HCT116 (cell line): Measurements from ENCODE around the gene ALK. TPM values are rescaled to one million over a fixed set of nuclear protein-coding genes. Genes with fewer than 3 reads are reported as not detected.

Experiments used
- ATAC-seq: fragments of 200-7000 bp; cut with Tn5 transposase; 2 replicates; pipeline ENCODE4 v1.9.1; 2020; ENCODE audit warnings: mild to moderate bottlenecking, moderate library complexity
- BruUV-seq: library from RNA; stranded (reverse); fragments of 400-500 nt; replicated peaks from 2 replicates; lab custom pipeline; 2021; lab: Mats Ljungman, UMichigan
- CTCF ChIA-PET: fragments of 300-600 bp; sonication (Branson Sonifier 250); formaldehyde crosslinking; loops from one replicate; lab custom pipeline; 2021; ENCODE audit warnings: antibody characterized with exemption; lab: Charles Lee
- POLR2A ChIA-PET: fragments of 300-600, 350-600 bp; sonication (Branson Sonifier 250); formaldehyde crosslinking; loops from one replicate; lab custom pipeline; 2021; ENCODE audit warnings: antibody characterized with exemption; lab: Charles Lee
- RAD21 ChIA-PET, 2 experiments: fragments of 300-600 bp; sonication (Branson Sonifier 250); formaldehyde crosslinking; loops; one replicate each; lab custom pipeline; 2023; ENCODE audit warnings: low total read pairs in 2 of 2; ENCODE audit not compliant: uncharacterized antibody in 2 of 2, unreplicated experiment in 2 of 2, low non-redundant PET in 1 of 2; lab: Charles Lee
- DNase-seq: peaks from one replicate; pipeline ENCODE4 v3.0.0-alpha.2; 2010; ENCODE audit warnings: low read depth, low spot score
- H2AFZ ChIP-seq: fragments of 200-600 bp; shearing (Covaris generic), sonication (generic); 2 replicates; pipeline ENCODE4 v1.6.1; 2017; ENCODE audit warnings: low read depth, mixed run types, mixed read lengths, antibody characterized with exemption, low read length; ENCODE audit not compliant: poor library complexity, severe bottlenecking
- H3K27ac ChIP-seq: 2 replicates; pipeline ENCODE4 v1.5.1; 2012; ENCODE audit warnings: low read depth, low read length
- H3K27me3 ChIP-seq: fragments of 200-600 bp; sonication (generic); 2 replicates; pipeline ENCODE4 v1.6.1; 2016; ENCODE audit warnings: mixed run types, low read length, mixed read lengths; ENCODE audit not compliant: insufficient read depth
- H3K36me3 ChIP-seq, 2 experiments: fragments of 200-500 bp in 1 of 2; fragments of 200-600 bp in 1 of 2; sonication (Bioruptor generic) in 1 of 2; sonication (generic) in 1 of 2; 2 replicates each; pipeline versions ENCODE4 v1.5.1 to v1.6.1; 2014 to 2016; ENCODE audit warnings: low read length in 2 of 2, inconsistent platforms in 1 of 2, mixed read lengths in 1 of 2, mixed run types in 1 of 2; ENCODE audit not compliant: insufficient read depth in 2 of 2, control insufficient read depth in 1 of 2
- H3K4me1 ChIP-seq, 2 experiments: fragments of 200-600 bp in 1 of 2; sonication (generic) in 1 of 2; 2 replicates each; pipeline versions ENCODE4 v1.5.1 to v1.6.1; 2012 to 2017; ENCODE audit warnings: low read length in 2 of 2, inconsistent platforms in 1 of 2, mild to moderate bottlenecking in 1 of 2, mixed read lengths in 1 of 2, mixed run types in 1 of 2, moderate library complexity in 1 of 2; ENCODE audit not compliant: insufficient read depth in 2 of 2, control insufficient read depth in 1 of 2
- H3K4me2 ChIP-seq: fragments of 200-600 bp; sonication (generic); 2 replicates; pipeline ENCODE4 v1.6.1; 2017; ENCODE audit warnings: mixed run types, low read length, mixed read lengths
- H3K4me3 ChIP-seq, 2 experiments: fragments of 200-600 bp in 1 of 2; sonication (generic) in 1 of 2; replicated peaks in 1 of 2; 2 replicates each; pipeline ENCODE4 v1.5.1; 2011 to 2016; ENCODE audit warnings: low read length in 2 of 2, control low read depth in 1 of 2, low read depth in 1 of 2, mild to moderate bottlenecking in 1 of 2, mixed read lengths in 1 of 2, mixed run types in 1 of 2
- H3K79me2 ChIP-seq: fragments of 200-600 bp; sonication (generic); 2 replicates; pipeline ENCODE4 v1.6.1; 2017; ENCODE audit warnings: mild to moderate bottlenecking, mixed run types, low read length, moderate library complexity, mixed read lengths; ENCODE audit not compliant: insufficient read depth
- H3K9ac ChIP-seq: fragments of 200-600 bp; sonication (generic); 2 replicates; pipeline ENCODE4 v1.6.1; 2016; ENCODE audit warnings: low read length, mixed read lengths
- H3K9me2 ChIP-seq: fragments of 200-600 bp; sonication (generic), shearing (Covaris generic); 2 replicates; pipeline ENCODE4 v1.6.1; 2017; ENCODE audit warnings: mixed run types, mild to moderate bottlenecking, moderate library complexity; ENCODE audit not compliant: insufficient read depth
- H3K9me3 ChIP-seq, 2 experiments: fragments of 200-500 bp in 1 of 2; fragments of 200-600 bp in 1 of 2; sonication (Bioruptor generic) in 1 of 2; sonication (generic) in 1 of 2; 2 replicates each; pipeline ENCODE4 v1.6.1; 2014 to 2017; ENCODE audit warnings: low read length in 2 of 2, mixed read lengths in 2 of 2, inconsistent platforms in 1 of 2, low read depth in 1 of 2, mild to moderate bottlenecking in 1 of 2, mixed run types in 1 of 2, moderate library complexity in 1 of 2; ENCODE audit not compliant: control insufficient read depth in 1 of 2, insufficient read depth in 1 of 2
- H4K20me1 ChIP-seq: fragments of 200-600 bp; sonication (generic), shearing (Covaris generic); 2 replicates; pipeline ENCODE4 v1.6.1; 2017; ENCODE audit warnings: mixed run types, mild to moderate bottlenecking, moderate library complexity; ENCODE audit not compliant: insufficient read depth
- EGR1 ChIP-seq: IDR thresholded peaks from 2 replicates; pipeline ENCODE4 v1.6.1; 2012; ENCODE audit warnings: low read depth
- ELF1 ChIP-seq: IDR thresholded peaks from 2 replicates; pipeline ENCODE4 v1.6.1; 2012; ENCODE audit warnings: low read depth, borderline replicate concordance
- EZH2phosphoT487 ChIP-seq: fragments of 200-600 bp; IDR thresholded peaks from 2 replicates; pipeline ENCODE4 v1.6.1; 2018; ENCODE audit warnings: antibody characterized with exemption, borderline replicate concordance
- FOSL1 ChIP-seq: IDR thresholded peaks from 2 replicates; pipeline ENCODE4 v1.6.1; 2012; ENCODE audit warnings: low read depth
- JUND ChIP-seq: IDR thresholded peaks from 2 replicates; pipeline ENCODE4 v1.6.1; 2012
- POLR2AphosphoS5 ChIP-seq: IDR thresholded peaks from 2 replicates; pipeline ENCODE4 v1.6.1; 2011; ENCODE audit warnings: mild to moderate bottlenecking, low read depth, low read length, moderate library complexity
- SP1 ChIP-seq: IDR thresholded peaks from 2 replicates; pipeline ENCODE4 v1.6.1; 2012; ENCODE audit warnings: low read depth
- TCF7L2 ChIP-seq: IDR thresholded peaks from 2 replicates; pipeline ENCODE4 v1.7.0; 2011; ENCODE audit warnings: borderline replicate concordance, inconsistent platforms; ENCODE audit not compliant: insufficient read depth, insufficient read length; ENCODE audit errors: extremely low read depth
- ZFX ChIP-seq: fragments of 450-650 bp; IDR thresholded peaks from 2 replicates; pipeline ENCODE4 v1.6.1; 2017
- ZNF274 ChIP-seq: fragments of 200-500 bp; sonication (Bioruptor generic); IDR thresholded peaks from 2 replicates; pipeline ENCODE4 v1.6.1; 2014; ENCODE audit warnings: mild to moderate bottlenecking, low read depth, low read length, inconsistent platforms
- intact Hi-C: fragments of 100-400 bp; cut with micrococcal nuclease; formaldehyde crosslinking; loops from 2 replicates; pipeline ENCODE4 v1.10.0; 2022
- total RNA-seq: library from RNA; stranded (reverse); gene quantifications from one replicate; pipeline ENCODE4 v1.2.1, GENCODE V29; 2021; ENCODE audit not compliant: unreplicated experiment
- TF ChIP-seq, protein P1 (sequence below): IDR thresholded peaks from 2 replicates; pipeline ENCODE4 v1.6.1; 2012; ENCODE audit warnings: low read depth

The ALK gene
- total RNA-seq, 1 experiment from 2014 or later, result not detected

DNA sequence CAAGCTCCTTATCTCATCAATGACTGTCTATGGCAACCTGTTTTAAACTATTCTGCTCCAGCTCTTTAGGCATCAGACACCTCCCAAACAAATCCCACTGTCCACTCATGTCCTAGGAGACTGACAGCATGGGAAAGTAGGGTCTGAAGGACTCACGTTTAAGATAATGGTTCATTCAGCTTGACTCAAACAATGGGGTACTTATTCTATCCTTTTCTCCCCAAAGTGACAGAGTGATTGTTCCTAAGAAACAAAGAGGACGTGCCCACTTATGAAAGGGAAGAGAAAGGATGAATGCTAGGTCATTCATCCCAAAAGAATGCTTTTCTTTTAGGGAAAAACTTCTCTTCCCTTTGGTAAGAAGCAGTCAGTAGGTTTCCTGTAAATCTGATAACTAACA lies 41.9 kb downstream of the ALK start:
- H4K20me1 ChIP-seq, result no peaks in the 10 kb centered on the region
- ATAC-seq, result no peak
- no peak overlapping the region for H3K27ac ChIP-seq
- POLR2A ChIA-PET, result no interaction called here
- TF ChIP-seq JUND, result no peak
- TF ChIP-seq POLR2AphosphoS5, result no peak
- TF ChIP-seq, protein P1, sequence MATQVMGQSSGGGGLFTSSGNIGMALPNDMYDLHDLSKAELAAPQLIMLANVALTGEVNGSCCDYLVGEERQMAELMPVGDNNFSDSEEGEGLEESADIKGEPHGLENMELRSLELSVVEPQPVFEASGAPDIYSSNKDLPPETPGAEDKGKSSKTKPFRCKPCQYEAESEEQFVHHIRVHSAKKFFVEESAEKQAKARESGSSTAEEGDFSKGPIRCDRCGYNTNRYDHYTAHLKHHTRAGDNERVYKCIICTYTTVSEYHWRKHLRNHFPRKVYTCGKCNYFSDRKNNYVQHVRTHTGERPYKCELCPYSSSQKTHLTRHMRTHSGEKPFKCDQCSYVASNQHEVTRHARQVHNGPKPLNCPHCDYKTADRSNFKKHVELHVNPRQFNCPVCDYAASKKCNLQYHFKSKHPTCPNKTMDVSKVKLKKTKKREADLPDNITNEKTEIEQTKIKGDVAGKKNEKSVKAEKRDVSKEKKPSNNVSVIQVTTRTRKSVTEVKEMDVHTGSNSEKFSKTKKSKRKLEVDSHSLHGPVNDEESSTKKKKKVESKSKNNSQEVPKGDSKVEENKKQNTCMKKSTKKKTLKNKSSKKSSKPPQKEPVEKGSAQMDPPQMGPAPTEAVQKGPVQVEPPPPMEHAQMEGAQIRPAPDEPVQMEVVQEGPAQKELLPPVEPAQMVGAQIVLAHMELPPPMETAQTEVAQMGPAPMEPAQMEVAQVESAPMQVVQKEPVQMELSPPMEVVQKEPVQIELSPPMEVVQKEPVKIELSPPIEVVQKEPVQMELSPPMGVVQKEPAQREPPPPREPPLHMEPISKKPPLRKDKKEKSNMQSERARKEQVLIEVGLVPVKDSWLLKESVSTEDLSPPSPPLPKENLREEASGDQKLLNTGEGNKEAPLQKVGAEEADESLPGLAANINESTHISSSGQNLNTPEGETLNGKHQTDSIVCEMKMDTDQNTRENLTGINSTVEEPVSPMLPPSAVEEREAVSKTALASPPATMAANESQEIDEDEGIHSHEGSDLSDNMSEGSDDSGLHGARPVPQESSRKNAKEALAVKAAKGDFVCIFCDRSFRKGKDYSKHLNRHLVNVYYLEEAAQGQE, result no peak
- no peak for TF ChIP-seq TCF7L2
- TF ChIP-seq ZFX, result no peak
- no peak for TF ChIP-seq FOSL1
- no peak for TF ChIP-seq EZH2phosphoT487
- no peak for TF ChIP-seq ELF1
- no peak for TF ChIP-seq SP1
- TF ChIP-seq EGR1, result no peak
- TF ChIP-seq ZNF274, result no peak
- TF ChIP-seq, all 23 proteins: peak for 0
- BruUV-seq, result no TSS peak
- DNase-seq, result no peak
- H3K4me3 ChIP-seq, result no peak overlapping the region
- peaks cover 32% of the 10 kb centered on the region for H3K27me3 ChIP-seq
- no peaks in the 10 kb centered on the region for H3K9me2 ChIP-seq
- ChIA-PET CTCF (no interaction called here), RAD21 (no interaction called here)
- no peak overlapping the region for H3K9ac ChIP-seq
- H2AFZ ChIP-seq, result no peak overlapping the region
- H3K36me3 ChIP-seq, result no peaks in the 10 kb centered on the region
- peaks cover 0 to 12% of the 10 kb centered on the region in 2 experiments; a peak in 2 of 4 replicates for H3K4me1 ChIP-seq
- intact Hi-C loops, result no loop called here
- H3K4me2 ChIP-seq, result no peak overlapping the region; the same call in 1 of the 2 replicates
- no peaks in the 10 kb centered on the region for H3K79me2 ChIP-seq
- no peaks in the 10 kb centered on the region for H3K9me3 ChIP-seq
